Urothelium cell line (cell line): ENCODE data around the gene SLC29A4.
A peak's percentile ranks its signal among the peaks of the same experiment; 100 is the strongest.
"Not testable (repeated sequence)": the region's sequence is repeated elsewhere in the genome, so short reads cannot be mapped to it uniquely, and the experiment has no call there.

Experiments
- DNase-seq: peaks from one replicate; pipeline ENCODE4 v3.0.0; 2011; ENCODE audit warnings: low spot score, mixed read lengths
- FAIRE-seq: peaks from 2 replicates; lab custom pipeline; 2011; peaks lifted over from hg19 to GRCh38; lab: Jason Lieb, UNC

The SLC29A4 gene

DNA sequence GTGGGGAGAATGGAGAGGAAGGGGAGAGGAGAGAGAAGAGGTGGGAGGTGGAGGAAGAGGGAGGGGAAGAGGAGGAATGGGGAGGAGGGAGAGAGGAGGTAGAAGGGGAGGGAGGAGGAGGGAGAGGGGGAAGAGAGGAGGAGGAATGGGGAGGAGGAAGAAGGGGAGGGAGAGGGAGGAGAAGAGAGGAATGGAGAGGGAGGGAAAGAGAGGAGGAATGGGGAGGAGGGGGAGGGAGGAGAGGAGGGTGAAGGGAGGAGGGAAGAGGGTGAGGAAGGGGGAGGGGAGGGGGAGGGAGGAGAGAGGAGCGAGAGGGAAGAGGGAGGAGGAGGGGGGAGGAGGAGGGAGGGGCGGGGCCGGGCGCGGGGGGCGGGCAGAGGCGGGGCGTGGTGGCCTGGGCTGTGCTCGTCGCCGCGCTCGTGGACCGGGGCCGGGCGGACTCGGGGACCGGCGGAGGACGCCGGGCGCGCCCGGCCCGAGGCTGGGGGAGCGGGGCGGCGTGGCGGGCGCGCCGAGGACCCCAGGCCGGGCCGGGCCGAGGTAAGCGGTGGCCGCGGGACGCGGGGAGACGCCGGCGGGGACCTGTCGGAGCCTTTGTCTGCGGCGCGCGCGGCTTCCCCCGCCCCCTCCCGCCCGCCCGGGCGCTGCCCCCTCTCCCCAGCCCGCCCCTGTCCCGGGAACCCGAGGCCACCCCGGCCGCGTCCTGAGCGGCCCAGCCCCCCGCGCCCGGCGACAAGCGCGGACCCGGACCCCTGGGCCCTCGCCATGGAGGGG lies at the start of gene SLC29A4:
Gene SLC29A4, plus strand, starts transcription at position 401 of the 774 bp plus-strand sequence. CDS start 4,874 bp downstream, outside the sequence.
- peak; percentile 97 for FAIRE-seq
- DNase-seq = peak; percentile 87

GRCh38 chr7:5234852-5235831 lies 47.6 kb upstream of the SLC29A4 start:
- peak; percentile 96 for FAIRE-seq

GRCh38 chr7:5237286-5237685 lies 45.5 kb upstream of the SLC29A4 start:
- DNase-seq (no peak), FAIRE-seq (peak; percentile 82)

More at GRCh38 chr7:5234852-5235831, 47.6 kb upstream of the SLC29A4 start:
- DNase-seq = no peak

- DNase-seq (no peak), FAIRE-seq (peak; percentile 23)
These were observed 44.2 kb upstream of the SLC29A4 start for GRCh38 chr7:5238500-5238899.

DNA sequence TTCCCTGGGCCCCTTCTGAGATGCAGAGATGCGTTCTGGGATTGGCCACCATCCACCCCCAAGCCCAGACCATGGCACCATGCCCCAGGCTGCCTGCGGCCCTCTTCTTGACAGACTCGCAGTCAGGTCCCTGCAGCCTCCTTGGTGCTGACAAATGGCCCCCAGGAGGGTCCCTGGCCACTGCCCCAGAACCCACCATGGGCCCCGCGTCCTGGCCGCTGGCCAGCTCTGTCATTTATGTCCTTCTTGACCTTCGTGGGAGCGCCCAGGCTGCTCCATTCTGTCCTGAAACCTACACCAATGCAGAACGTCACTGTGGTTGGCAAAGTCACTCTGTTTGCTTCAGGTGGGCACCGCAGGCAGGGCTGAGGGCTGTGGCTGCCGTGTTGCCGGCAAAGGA lies 39.5 kb upstream of the SLC29A4 start:
- no peak for FAIRE-seq
- no peak for DNase-seq

DNA sequence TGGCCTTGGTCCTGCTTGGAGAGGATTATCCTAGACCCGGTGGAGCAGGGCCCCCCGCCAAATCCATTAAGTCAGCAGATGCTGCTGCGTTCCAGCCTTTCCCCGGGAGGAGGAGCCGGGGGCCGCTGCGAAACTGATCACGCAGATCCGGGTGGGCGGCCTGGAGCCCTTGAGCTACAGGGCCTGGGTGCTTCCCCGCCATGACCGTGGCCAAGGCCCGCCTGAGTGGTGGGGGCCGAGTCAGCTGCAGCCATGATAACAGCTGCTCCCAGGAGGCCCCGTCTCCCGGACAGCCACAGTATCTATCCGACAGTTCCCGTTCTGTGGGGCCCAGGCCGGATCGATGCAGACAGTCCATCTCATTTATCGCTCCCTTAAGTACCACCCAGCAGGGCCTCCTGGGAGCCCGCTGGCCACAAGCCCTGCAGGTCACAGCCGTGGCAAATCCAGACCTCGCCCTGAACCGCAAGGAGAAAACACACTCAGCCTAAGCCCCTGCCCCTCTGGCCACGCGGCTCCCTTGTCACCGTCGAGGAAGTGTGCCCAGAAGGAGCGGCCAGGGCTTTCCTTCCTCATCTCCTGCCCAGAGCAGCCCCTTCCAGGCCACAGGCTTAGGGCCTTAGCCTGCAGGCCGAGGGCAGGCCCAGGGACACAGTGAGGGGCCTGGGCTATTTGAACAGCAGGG lies 34.4 kb upstream of the SLC29A4 start:
- DNase-seq = no peak
- no peak for FAIRE-seq

DNA sequence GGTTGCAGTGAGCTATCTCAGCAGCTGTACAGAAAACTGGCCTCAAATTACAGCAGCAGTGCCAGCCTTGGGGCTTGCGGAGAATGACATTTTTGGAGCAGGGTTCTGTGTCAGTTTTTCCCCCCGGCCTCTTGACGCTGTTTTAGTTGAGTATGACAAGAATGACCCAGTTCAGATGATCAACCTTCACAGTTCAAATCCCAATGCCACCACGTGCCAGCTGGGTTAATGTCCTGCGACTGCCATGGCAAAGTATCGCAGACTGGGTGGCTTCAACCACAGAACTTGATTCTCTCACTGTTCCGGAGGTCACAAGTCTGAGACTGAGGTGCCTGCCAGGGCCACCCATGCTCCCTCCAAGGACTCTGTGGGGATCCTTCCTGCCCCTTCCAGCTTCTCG lies 32.0 kb upstream of the SLC29A4 start:
- not testable (repeated sequence) for FAIRE-seq, DNase-seq

DNA sequence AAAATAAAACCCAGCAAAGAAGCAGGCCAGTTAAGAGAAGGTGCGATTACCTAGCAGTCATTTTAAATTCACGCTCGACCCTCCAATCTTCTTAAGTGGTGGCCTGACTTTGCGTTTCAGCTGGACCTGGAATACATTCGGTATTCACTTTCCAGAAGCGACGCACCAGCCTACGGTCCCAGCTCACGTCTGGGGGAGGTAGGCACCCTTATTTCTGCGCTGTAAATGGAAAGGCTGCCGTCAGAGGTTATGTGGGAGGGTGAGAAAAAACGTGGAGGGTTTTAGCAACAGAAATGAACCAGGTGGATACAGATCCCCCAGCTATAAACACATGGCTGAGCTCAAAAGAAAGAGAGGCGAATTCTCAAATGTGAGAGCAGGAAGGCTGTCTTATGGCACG lies 29.2 kb upstream of the SLC29A4 start:
- not testable (repeated sequence) for FAIRE-seq, DNase-seq

DNA sequence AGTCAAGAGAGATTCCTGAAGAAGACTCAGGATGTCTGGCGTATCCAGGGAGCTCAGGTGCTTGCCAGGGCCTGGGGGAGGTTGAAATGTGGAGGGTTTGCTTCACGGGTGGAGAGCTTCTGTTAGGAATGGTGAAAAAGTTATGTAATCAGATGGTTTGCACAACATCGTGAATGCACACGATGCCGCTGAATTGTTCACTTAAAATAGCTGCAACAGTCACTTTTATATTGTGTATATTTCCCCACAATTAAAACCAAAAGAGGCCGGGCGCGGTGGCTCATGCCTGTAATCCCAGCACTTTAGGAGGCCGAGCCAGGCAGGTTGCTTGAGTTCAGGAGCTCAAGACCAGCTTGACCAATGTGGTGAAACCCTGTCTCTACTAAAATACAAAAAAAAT lies 28.4 kb upstream of the SLC29A4 start:
- DNase-seq, FAIRE-seq: not testable (repeated sequence)

DNA sequence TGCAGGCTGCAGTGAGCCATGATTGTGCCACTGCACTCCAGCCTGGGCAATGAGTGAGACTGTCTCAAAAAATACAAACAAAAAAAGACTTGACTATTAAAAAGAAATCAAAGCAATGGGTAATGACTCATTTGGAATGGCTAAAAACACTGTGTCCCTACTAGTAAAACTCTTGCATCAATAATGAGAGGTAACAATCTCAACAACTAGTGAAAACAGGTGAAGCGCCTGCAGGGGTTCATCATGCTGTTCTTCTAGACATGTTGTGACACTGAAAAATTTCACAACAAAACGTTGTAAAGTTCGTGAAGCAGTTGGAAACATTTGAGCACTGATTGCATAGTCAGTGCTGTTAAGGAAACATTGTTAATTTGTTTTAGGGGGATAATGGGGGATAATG lies 26.9 kb upstream of the SLC29A4 start:
- no peak for DNase-seq
- no peak for FAIRE-seq

GRCh38 chr7:5260530-5261068 lies 22.1 kb upstream of the SLC29A4 start:
- peak; percentile 46 for FAIRE-seq
- not testable (repeated sequence) for DNase-seq

- FAIRE-seq, DNase-seq: not testable (repeated sequence)
These were observed 19.7 kb upstream of the SLC29A4 start for GRCh38 chr7:5263066-5263465.

- DNase-seq = no peak
- FAIRE-seq = peak; percentile 98
These were observed 17.2 kb upstream of the SLC29A4 start for GRCh38 chr7:5265320-5266190.

GRCh38 chr7:5266191-5267028 lies 16.3 kb upstream of the SLC29A4 start:
- FAIRE-seq (no peak), DNase-seq (no peak)

GRCh38 chr7:5267829-5268228 lies 14.9 kb upstream of the SLC29A4 start:
- not testable (repeated sequence) for FAIRE-seq, DNase-seq

GRCh38 chr7:5269992-5270657 lies 12.6 kb upstream of the SLC29A4 start:
- not testable (repeated sequence) for FAIRE-seq, DNase-seq

DNA sequence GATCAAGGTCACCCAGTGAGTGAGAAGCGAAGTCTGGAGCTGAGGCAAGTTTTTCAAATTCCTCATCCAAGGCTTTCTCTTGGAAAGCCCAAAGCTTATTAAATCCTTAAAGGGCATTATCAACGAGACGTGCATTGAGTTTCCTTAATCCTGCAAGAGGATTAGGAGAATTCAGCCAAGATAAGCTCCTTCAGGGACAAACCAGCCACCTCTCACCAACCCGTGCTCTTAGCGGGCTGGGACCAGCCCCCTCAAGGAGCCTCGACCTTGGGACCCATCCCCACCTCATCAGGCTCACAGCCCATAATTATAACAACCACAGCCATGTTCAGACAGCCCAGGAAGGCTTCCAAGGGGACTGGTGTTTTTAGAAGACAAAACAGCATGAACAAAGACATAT lies 12.0 kb upstream of the SLC29A4 start:
- FAIRE-seq (no peak), DNase-seq (no peak)

- not testable (repeated sequence) for DNase-seq, FAIRE-seq
These were observed 8.8 kb upstream of the SLC29A4 start for GRCh38 chr7:5273831-5274405.
